NCI-H1417 treated with DMSO at 0.1 percent for 48 hours (cell line): ENCODE measurements around the gene SH2D6.
"Not testable (repeated sequence)": the region's sequence is repeated elsewhere in the genome, so short reads cannot be mapped to it uniquely, and the experiment has no call there.

Experiments
- DNase-seq: peaks from one replicate; lab custom pipeline; 2025; lab: John Stamatoyannopoulos, UW

The SH2D6 gene

GRCh38 chr2:85422072-85422457 is 3.6 kb downstream of the SH2D6 start:
- no peak for DNase-seq

DNA sequence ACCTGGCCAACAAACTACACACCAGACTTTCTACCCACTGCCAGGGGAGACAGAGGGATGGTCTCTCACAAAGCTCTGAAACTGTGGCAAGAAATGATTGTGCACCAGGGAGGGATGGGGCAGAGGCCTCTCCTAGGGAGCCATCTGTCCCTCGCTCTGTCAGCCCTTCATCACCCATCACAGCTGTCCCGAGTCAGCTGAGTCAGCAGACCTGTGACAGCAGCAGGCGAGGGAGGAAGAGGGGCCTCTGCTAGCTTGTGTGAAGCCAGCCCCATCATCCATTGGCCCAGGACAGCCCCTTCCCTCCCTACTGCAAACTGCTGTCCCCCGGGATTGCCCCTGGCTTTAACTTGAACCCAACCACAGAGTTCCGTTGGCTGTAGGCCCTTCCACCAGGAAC is 5.0 kb downstream of the SH2D6 start:
- no peak for DNase-seq

- no peak for DNase-seq
These were observed 7.1 kb downstream of the SH2D6 start for GRCh38 chr2:85425588-85425987.

- DNase-seq, result no peak
These were observed 8.9 kb downstream of the SH2D6 start for GRCh38 chr2:85427300-85427835.

DNA sequence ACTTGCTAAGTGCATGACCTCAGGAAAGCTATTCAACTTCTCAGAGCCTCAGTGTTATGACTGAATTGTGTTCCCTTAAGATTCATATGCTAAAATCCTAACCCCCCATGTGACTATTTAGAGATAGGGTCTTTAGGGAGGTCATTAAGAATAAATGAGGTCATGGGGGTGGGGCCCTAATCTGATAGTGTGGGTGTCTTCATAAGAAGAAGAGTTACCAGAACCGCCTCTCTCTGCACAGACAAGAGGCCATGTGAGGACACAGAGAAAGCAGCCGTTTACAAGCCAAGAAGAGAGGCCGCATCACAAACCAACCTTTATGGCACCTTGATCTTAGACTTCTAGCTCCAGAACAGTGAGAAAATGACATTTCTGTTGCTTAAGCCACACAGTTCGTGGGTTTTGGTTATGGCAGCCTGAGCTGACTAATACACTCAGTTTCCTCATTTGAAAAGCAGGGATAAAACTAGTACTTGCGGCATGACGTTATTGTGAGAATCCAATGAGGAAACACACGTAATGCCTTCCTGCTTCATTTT is 9.9 kb downstream of the SH2D6 start:
- no peak for DNase-seq

DNA sequence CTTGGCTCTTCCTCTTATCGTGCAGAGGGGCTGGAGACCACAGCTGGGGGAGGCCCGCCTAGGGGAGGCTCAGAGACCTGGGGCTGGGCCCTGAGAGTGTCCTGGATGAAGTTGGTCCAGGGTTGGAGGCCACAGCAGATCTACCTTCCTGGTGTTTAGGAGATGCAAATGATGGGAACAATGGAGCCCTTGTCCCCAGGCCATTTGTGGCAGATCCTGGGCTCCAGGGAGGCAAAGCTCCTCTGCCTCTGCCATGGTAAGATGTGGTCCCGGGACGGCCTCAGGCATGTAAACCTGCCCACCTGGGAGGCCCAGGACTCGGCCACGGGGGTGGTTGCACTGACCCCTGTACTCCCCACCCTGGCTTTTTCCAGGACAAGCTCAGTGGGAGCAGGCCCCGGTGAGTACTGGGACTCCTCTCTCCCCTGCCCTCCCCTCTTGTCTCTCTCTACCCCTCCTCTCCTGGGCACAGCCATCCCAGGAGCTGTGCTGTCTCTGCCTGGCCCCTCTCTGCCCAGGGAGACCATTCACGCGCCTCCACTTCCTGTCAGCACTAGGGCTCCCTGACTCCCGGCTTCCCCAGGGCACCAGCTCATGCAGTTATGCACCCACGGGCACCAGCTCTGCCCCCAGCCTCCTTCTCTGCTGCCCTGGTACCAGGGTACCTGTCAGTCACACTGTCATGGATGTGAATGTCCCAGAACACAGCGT is 10.9 kb downstream of the SH2D6 start:
- DNase-seq, result no peak

DNA sequence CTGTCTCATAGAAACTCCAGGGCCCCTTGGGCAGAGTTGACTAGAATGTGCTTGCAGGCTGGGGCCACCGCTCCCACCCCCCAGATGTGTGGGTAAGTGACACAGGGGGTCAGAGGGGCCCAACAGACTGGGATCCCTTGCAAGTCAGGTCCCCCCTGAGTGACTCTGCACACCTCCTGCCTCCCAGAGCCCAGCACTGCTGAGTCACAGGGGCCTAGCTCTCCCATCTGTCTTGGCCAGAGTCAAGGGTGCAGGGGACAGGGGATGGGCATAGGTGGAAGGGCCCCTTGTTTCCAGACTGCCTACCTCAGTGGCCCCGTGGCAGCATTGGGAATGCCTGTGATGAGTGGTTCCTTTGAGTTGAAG is 11.4 kb downstream of the SH2D6 start:
- no peak for DNase-seq

GRCh38 chr2:85430752-85431569 is 12.4 kb downstream of the SH2D6 start:
- DNase-seq, result no peak

DNA sequence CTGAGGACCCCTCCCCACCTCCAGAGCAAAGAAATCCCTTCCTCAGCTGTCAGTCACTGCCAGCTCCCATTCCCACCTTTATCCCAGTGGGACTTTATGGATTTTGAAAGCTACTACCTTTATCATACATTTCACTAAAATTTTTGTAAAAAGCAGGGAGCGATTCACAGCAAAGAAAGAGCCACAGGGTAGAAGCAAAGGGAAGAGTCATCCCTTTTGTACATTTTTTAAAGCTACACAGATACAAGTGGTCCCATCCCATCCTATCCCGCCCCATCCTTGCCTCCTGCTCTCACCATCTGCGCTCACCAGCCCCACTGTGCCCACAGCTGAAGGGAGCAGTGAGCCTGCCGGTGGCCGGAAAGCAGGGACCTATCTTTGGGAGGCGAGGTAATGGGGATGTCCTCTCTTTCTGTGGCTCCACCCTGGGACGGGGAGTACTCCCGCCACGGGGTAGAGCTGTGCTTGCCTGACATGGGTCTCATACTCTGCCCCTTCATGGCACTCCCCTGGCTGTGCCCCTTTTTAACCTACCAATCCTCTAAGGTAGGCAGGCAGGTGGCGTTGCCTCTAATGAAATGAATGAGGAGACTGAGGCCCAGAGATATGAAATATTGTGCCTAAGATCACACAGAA is 13.2 kb downstream of the SH2D6 start:
- DNase-seq, result no peak

- no peak for DNase-seq
These were observed 15.1 kb downstream of the SH2D6 start for GRCh38 chr2:85433511-85434089.

- no peak for DNase-seq
These were observed 16.2 kb downstream of the SH2D6 start for GRCh38 chr2:85434696-85435095.

DNA sequence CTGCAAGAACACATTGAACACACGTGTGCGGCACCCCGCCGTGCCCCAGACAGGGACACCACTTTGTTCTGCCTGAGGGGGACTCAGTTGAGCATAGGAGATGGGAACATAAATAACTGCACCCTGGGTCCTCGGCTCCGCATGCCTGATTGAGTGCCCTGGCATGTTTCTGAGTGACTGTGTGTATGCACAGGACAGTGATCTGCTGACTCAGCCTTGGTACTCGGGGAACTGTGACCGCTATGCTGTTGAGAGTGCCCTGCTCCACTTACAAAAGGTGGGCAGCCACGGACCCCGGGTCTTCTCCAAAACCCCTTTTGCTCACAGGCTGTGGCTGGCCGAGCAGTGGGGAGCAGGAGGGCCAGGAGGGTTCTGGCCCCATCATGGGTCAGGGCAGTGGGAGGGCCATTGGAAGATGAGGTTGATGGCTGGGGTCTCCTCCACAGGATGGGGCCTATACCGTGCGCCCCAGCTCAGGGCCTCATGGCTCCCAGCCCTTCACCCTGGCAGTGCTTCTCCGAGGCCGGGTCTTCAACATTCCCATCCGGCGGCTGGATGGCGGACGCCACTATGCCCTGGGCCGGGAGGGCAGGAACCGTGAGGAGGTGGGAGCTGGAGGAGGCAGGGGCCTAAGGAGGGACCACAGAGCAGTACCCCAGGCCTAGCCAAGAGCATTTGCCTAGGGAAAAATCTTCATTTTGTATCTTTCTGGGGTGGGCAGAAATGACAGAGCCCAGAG is 16.9 kb downstream of the SH2D6 start:
- DNase-seq, result no peak

- no peak for DNase-seq
These were observed 17.7 kb downstream of the SH2D6 start for GRCh38 chr2:85435981-85436835.

- no peak for DNase-seq
These were observed 18.4 kb downstream of the SH2D6 start for GRCh38 chr2:85436836-85437487.

- DNase-seq, result no peak
These were observed 19.1 kb downstream of the SH2D6 start for GRCh38 chr2:85437488-85438200.

GRCh38 chr2:85438201-85439024 is 19.9 kb downstream of the SH2D6 start:
- no peak for DNase-seq

DNA sequence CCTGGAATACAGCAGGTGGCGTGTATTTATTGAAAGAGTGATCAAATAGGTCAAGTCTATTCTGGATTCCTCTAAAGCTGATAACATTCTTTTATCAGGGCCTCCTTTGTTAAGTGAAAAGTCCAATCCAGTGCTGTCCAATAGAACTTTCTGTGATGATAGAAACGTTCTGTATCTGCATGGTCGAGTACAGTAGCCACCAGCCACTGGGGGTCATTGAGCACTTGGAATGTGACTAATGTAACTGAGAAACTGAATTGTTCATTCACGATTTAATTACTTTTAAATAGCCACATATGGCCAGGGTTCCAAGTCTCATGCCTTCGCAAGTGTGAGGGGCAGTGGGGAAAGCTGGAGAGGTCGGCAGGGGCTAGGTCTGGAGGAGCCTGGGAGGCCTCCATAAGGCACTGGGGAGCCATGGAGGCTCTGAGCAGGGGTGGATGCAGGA is 20.5 kb downstream of the SH2D6 start:
- DNase-seq, result no peak

- not testable (repeated sequence) for DNase-seq
These were observed 21.1 kb downstream of the SH2D6 start for GRCh38 chr2:85439569-85439968.
